Melanocyte of skin (primary cell): ENCODE measurements around the gene INHBB. TPM values are rescaled to one million over a fixed set of nuclear protein-coding genes. Genes with fewer than 3 reads are reported as not detected.

ENCODE experiments used
- total RNA-seq, 2 donors: library from RNA; depleted of rRNA; stranded (reverse); fragments of >200 nt; gene quantifications; 2 replicates each; pipeline ENCODE4 v1.2.3, GENCODE V29; 2012

Gene INHBB
- total RNA-seq: not detected

DNA sequence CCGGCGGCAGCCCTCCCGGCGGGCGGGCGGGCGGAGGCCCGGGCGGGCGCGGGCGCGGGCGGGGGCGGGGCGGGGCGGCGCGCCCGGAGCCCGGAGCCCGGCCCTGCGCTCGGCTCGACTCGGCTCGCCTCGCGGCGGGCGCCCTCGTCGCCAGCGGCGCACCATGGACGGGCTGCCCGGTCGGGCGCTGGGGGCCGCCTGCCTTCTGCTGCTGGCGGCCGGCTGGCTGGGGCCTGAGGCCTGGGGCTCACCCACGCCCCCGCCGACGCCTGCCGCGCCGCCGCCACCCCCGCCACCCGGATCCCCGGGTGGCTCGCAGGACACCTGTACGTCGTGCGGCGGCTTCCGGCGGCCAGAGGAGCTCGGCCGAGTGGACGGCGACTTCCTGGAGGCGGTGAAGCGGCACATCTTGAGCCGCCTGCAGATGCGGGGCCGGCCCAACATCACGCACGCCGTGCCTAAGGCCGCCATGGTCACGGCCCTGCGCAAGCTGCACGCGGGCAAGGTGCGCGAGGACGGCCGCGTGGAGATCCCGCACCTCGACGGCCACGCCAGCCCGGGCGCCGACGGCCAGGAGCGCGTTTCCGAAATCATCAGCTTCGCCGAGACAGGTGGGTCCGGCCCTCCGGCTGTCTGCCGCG, at the start of gene INHBB:
TSS of gene INHBB (plus strand) at position 111 of the 641 bp plus-strand sequence. CDS start at position 164, 53 bp downstream.

Other genes starting within 250 kb of the INHBB start
- 10 to 100 TPM; 19.6 to 22.3 TPM for gene TMEM185B, start 122.7 kb upstream of the INHBB start, total RNA-seq
- gene RALB, start 93.3 kb upstream of the INHBB start, total RNA-seq: 10 to 100 TPM; 20.0 to 38.3 TPM